ENCODE measurements around the gene ADAMTSL5.
"Not testable (repeated sequence)": the region's sequence is repeated elsewhere in the genome, so short reads cannot be mapped to it uniquely, and the experiment has no call there.

ADAMTSL5 gene

GRCh38 chr19:1477056-1477455, 35.8 kb downstream of the ADAMTSL5 start:
- FAIRE-seq, result not testable (repeated sequence)

DNA sequence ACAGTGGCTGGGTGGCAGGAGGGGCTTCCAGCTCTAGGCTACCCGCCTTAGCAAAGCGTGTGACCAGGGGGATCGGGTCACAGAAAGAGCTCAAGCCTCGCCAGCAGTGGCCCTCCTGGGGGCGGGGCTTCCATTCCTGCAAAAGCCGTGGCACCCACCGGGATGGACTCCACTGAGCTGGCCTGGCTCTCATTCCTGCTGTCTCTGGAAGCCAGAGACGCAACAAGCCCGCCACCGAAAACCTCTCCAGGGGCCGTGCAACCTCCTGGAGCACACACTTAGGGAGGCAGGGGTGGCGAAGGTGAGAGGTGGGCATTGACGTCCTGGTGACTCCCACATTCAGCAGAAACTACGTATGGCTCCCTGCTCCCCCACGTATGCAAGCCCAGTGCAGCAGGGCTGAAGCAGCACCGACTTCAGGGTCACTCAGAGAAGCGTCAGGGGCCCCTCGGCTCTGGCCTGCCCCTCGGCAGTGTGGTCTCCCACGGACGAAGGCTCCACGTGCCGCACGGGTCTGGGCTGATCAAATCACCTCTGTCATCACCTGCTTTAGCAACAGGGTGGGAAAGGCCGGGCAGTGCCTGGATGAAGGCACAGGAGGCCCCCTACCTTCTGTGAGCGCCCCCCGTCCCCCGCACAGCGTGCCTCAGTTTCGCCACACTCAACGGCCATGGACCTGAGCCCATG, 36.9 kb downstream of the ADAMTSL5 start:
- no peak for FAIRE-seq

DNA sequence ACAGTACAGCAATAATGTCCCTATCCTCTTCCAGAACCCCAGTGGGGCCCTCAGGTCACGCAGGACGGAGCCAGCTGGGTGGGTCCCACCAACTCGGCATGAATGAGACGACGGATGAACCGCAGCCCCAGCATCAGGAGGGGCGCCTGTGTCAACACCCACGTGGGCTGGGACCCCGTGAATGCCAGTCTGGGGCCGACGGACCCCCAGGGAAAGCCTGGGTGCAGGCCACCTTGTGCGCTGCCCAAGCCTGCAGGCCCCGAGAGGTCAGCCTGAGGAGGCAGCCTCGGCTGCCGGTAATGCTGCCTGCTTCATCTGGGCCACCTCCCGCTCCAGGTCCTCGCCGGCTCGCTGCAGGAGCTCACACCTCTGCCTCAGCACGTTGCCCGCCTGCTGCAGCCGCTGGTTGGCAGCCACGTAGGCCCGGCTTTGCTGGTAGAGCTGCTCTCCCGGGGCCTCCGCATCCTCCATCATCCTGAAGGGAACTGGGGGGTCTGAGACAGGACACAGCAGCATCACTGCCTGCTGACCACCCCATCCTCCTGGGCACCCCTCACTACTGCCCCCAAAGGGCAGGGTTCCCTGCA, 38.0 kb downstream of the ADAMTSL5 start:
- FAIRE-seq, result no peak

DNA sequence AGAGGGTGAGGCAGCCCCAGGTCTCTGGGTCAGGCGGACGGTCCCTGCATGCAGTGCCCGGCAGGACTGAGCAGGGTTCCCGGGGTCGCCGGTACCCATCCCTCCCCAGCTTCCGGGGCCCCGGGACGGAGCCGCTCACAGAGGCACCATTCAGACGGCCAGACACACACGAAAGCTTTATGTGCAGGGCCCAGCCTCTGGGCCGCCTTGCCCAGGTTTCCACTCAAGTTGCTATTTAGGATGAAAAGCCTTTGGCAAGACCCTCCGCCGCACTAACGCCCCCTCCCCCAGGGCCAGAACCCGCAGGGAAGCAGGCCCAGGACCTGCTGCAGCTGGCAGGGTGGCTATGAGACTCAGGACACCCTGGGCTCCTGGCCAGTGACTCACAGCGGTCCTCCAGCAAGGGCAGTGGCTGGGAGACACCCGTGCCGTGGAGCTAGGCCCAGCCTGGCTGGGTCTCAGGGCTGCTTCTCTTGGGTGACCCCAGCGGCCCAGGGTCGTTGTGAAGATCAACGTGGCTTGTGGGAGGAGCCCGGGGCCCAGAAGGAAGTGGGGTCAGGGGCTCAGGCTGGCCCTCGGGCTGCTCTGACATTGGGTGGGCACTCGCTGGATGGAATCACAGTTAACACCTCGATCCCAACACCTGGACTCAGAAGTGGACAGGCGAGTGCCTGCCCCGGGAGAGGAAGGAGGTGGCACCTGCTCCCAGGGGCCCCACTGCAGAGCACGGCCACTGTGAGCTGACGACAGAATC, 38.6 kb downstream of the ADAMTSL5 start:
- FAIRE-seq, result no peak

GRCh38 chr19:1473085-1473851, 39.6 kb downstream of the ADAMTSL5 start:
- FAIRE-seq, result no peak

DNA sequence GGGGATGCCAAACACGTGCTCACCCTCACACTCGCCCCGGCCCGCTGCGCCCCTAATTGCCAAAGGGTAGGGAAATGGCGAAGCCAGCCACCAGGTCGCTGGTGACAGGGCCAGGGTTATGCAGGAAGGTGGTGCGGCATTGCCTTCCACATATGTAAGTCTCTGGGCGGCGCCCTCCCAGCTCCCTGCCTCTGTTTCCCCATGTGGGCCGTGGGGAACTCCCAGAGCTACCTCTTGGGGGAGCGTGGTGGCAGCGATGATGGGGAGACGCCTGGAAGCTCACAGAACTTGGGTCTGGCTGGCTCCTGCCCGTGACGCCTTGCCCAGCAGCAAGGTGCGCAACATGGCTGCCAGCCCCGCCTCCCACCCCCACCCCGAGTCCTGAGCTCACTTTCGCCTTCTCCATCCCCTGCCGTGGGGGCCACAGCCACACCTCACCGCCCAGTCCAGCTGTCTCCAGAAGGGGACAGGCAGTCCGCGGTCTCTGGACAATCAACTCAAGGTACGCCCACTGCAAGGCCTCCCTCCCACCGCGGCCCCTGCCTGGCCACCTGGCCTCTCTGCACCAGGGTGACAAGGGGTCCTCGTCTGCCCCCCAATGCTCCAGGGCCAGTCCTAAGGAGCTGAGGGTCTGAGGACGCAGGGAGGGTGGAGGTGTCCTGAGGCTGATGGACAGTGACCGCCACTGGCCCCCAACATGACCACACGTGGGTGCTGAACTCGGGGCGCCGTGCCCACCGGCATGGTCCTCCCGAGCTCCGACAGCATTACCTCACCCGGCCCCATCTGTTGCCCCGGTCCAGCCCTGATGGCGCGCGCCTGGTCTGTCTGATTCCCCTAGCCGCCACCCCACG, 40.4 kb downstream of the ADAMTSL5 start:
- no peak for FAIRE-seq

- no peak for FAIRE-seq
These were observed 41.2 kb downstream of the ADAMTSL5 start for GRCh38 chr19:1471515-1472160.

GRCh38 chr19:1471010-1471514, 41.8 kb downstream of the ADAMTSL5 start:
- no peak for FAIRE-seq

GRCh38 chr19:1470305-1471009, 42.4 kb downstream of the ADAMTSL5 start:
- no peak for FAIRE-seq

- no peak for FAIRE-seq
These were observed 42.8 kb downstream of the ADAMTSL5 start for GRCh38 chr19:1470055-1470304.

- FAIRE-seq, result no peak
These were observed 43.4 kb downstream of the ADAMTSL5 start for GRCh38 chr19:1469255-1470054.

GRCh38 chr19:1468821-1469254, 44.0 kb downstream of the ADAMTSL5 start:
- FAIRE-seq, result no peak

- no peak for FAIRE-seq
These were observed 44.5 kb downstream of the ADAMTSL5 start for GRCh38 chr19:1468274-1468820.

GRCh38 chr19:1467490-1468273, 45.1 kb downstream of the ADAMTSL5 start:
- FAIRE-seq, result no peak

GRCh38 chr19:1467215-1467489, 45.7 kb downstream of the ADAMTSL5 start:
- FAIRE-seq, result no peak

DNA sequence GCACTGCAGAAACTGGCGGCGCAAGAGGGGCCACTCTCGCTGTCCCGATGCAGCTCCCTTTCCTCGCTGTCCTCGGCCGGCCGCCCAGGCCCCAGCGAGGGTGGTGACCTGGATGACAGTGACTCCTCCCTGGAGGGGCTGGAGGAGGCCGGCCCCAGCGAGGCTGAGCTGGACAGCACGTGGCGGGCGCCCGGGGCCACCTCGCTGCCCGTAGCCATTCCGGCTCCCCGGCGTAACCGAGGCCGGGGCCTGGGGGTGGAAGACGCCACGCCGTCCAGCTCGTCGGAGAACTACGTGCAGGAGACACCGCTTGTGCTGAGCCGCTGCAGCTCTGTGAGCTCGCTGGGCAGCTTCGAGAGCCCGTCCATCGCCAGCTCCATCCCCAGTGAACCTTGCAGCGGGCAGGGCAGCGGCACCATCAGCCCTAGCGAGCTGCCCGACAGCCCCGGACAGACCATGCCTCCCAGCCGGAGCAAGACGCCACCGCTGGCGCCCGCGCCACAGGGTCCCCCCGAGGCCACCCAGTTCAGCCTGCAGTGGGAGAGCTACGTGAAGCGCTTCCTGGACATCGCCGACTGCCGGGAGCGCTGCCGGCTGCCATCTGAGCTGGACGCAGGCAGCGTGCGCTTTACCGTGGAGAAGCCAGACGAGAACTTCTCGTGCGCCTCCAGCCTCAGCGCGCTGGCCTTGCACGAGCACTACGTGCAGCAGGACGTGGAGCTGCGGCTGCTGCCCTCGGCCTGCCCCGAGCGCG, 46.2 kb downstream of the ADAMTSL5 start:
- FAIRE-seq, result no peak

DNA sequence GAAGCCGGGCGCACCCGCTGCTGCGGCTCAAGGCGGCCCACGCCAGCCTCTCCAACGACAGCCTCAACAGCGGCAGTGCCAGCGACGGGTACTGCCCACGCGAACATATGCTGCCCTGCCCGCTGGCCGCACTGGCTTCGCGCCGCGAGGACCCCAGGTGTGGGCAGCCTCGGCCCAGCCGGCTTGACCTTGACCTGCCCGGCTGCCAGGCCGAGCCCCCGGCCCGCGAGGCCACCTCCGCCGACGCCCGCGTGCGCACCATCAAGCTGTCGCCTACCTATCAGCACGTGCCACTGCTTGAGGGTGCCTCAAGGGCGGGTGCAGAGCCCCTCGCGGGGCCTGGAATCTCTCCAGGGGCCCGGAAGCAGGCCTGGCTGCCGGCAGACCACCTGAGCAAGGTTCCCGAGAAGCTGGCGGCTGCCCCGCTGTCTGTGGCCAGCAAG, 46.8 kb downstream of the ADAMTSL5 start:
- FAIRE-seq, result no peak

GRCh38 chr19:1465191-1466016, 47.4 kb downstream of the ADAMTSL5 start:
- FAIRE-seq, result no peak

Data from A204.1 (cell line).